ENCODE measurements around the gene POU3F2.

- TF ChIP-seq POLR2A (IDR thresholded peaks at IDR 0.05; ENCODE audit: low read depth) (no peak), CTCF (IDR thresholded peaks at IDR 0.05) (no peak), POLR2AphosphoS5 (IDR thresholded peaks at IDR 0.05) (no peak), EP300 (IDR thresholded peaks at IDR 0.05) (no peak)
Observed at GRCh38 chr6:98833057-98833306, 1.4 kb upstream of the POU3F2 start.
